A549 (cell line): Measurements from ENCODE around the gene ATP1B4. TPM values are rescaled to one million over a fixed set of nuclear protein-coding genes. Genes with fewer than 3 reads are reported as not detected.

Experiments
- ATAC-seq, 2 experiments: fragments of 200-7000 bp in 1 of 2; fragments of >200 bp in 1 of 2; cut with Nextera tagmentation in 1 of 2; cut with Tn5 transposase in 1 of 2; 3 replicates each; pipeline versions ENCODE4 v1.8.0 to v1.9.1; 2018 to 2020; ENCODE audit warnings: mild to moderate bottlenecking in 1 of 2, moderate library complexity in 1 of 2
- CTCF ChIA-PET: fragments of 300-600 bp; sonication (Branson Sonifier 250); formaldehyde crosslinking; extraction: SDS; loops from one replicate; lab custom pipeline; 2021; ENCODE audit warnings: antibody characterized with exemption, inconsistent platforms; lab: Yijun Ruan, JAX
- POLR2A ChIA-PET: fragments of 350-600 bp; formaldehyde crosslinking; extraction: SDS; loops from one replicate; lab custom pipeline; 2021; ENCODE audit warnings: antibody characterized with exemption, inconsistent platforms; lab: Yijun Ruan, JAX
- DNase-seq, 2 experiments: peaks; one replicate each; pipeline versions ENCODE4 v3.0.0 to v3.0.0-alpha.2; 2011 to 2016; ENCODE audit warnings: low read depth in 1 of 2, low spot score in 1 of 2
- FAIRE-seq: peaks from 2 replicates; lab custom pipeline; 2011; peaks lifted over from hg19 to GRCh38; lab: Jason Lieb, UNC
- H3K27ac ChIP-seq, 2 experiments: fragments of >200 bp; sonication (Bioruptor Twin); formaldehyde crosslinking; 3 replicates each; pipeline ENCODE4 v1.5.1; 2016 to 2017
- H3K4me1 ChIP-seq: fragments of >200 bp; sonication (Bioruptor Twin); formaldehyde crosslinking; 3 replicates; pipeline ENCODE4 v1.6.1; 2016
- H3K4me2 ChIP-seq: fragments of >200 bp; sonication (Bioruptor Twin); formaldehyde crosslinking; 3 replicates; pipeline ENCODE4 v1.6.1; 2016
- H3K4me3 ChIP-seq: fragments of >200 bp; sonication (Bioruptor Twin); formaldehyde crosslinking; 3 replicates; pipeline ENCODE4 v1.5.1; 2016
- H3K9me3 ChIP-seq: fragments of >200 bp; sonication (Bioruptor Twin); formaldehyde crosslinking; 3 replicates; pipeline ENCODE4 v1.6.1; 2016
- CHD4 ChIP-seq: fragments of 200-600 bp; sonication (generic); IDR thresholded peaks from 2 replicates; pipeline ENCODE4 v1.6.1; 2016; ENCODE audit warnings: antibody characterized with exemption, mild to moderate bottlenecking, borderline replicate concordance
- E2F6 ChIP-seq: IDR thresholded peaks from 2 replicates; pipeline ENCODE4 v1.6.1; 2012; ENCODE audit warnings: low read depth, borderline replicate concordance
- EHMT2 ChIP-seq: fragments of 200-600 bp; sonication (generic); IDR thresholded peaks from 2 replicates; pipeline ENCODE4 v1.6.1; 2016; ENCODE audit warnings: antibody characterized with exemption, low read depth, mild to moderate bottlenecking, moderate library complexity
- ELK1 ChIP-seq: fragments of 150-350 bp; IDR thresholded peaks from 2 replicates; pipeline ENCODE4 v1.6.1; 2014; ENCODE audit warnings: low read depth, mild to moderate bottlenecking, low read length
- ESRRA ChIP-seq: fragments of 150-350 bp; IDR thresholded peaks from 2 replicates; pipeline ENCODE4 v1.6.1; 2014; ENCODE audit warnings: mild to moderate bottlenecking, low read length, borderline replicate concordance
- FOSL2 ChIP-seq, 2 experiments: fragments of 450-650 bp in 1 of 2; fragments of >200 bp in 1 of 2; sonication (Bioruptor Twin) in 1 of 2; formaldehyde crosslinking; IDR thresholded peaks; 2 replicates each; pipeline versions ENCODE4 v1.5.0 to v1.6.1; 2016 to 2020; ENCODE audit warnings: mild to moderate bottlenecking in 1 of 2, moderate library complexity in 1 of 2
- FOXS1 ChIP-seq: fragments of 250-450 bp; sonication (Bioruptor Pico); IDR thresholded peaks from 2 replicates; pipeline ENCODE4 v1.5.0; 2020; ENCODE audit warnings: mild to moderate bottlenecking, moderate library complexity
- HDAC2 ChIP-seq: fragments of 200-600 bp; sonication (generic); IDR thresholded peaks from 2 replicates; pipeline ENCODE4 v1.6.1; 2016
- HOXB13 ChIP-seq: fragments of 250-450 bp; sonication (Bioruptor Pico); IDR thresholded peaks from 2 replicates; pipeline ENCODE4 v1.5.0; 2020; ENCODE audit warnings: low read depth, mild to moderate bottlenecking, moderate library complexity
- JUN ChIP-seq, 2 experiments: fragments of >200 bp; sonication (Bioruptor Twin); formaldehyde crosslinking; IDR thresholded peaks; 2 replicates in 1 of 2; 3 replicates in 1 of 2; pipeline ENCODE4 v1.6.1; 2016 to 2017
- JUNB ChIP-seq: fragments of >200 bp; sonication (Bioruptor Twin); formaldehyde crosslinking; IDR thresholded peaks from 2 replicates; pipeline ENCODE4 v1.6.1; 2016
- KDM1A ChIP-seq: fragments of 200-600 bp; sonication (generic); IDR thresholded peaks from 2 replicates; pipeline ENCODE4 v1.6.1; 2016; ENCODE audit warnings: low read depth, mild to moderate bottlenecking
- MAX ChIP-seq: IDR thresholded peaks from 2 replicates; pipeline ENCODE4 v1.6.1; 2012
- NFE2L2 ChIP-seq: fragments of 150-350 bp; conservative IDR thresholded peaks from 2 replicates; pipeline ENCODE4 v1.6.1; 2014; ENCODE audit warnings: low read length
- RAD21 ChIP-seq, 2 experiments: fragments of >200 bp in 1 of 2; sonication (Bioruptor Twin) in 1 of 2; formaldehyde crosslinking in 1 of 2; IDR thresholded peaks in 1 of 2; conservative IDR thresholded peaks in 1 of 2; 2 replicates in 1 of 2; 3 replicates in 1 of 2; pipeline ENCODE4 v1.6.1; 2012 to 2018; ENCODE audit warnings: inconsistent platforms in 1 of 2
- RARB ChIP-seq: fragments of 250-450 bp; sonication (Bioruptor Pico); IDR thresholded peaks from 2 replicates; pipeline ENCODE4 v1.8.0; 2021; ENCODE audit warnings: mild to moderate bottlenecking, moderate library complexity
- RFX5 ChIP-seq: fragments of 450-650 bp; IDR thresholded peaks from 2 replicates; pipeline ENCODE4 v1.7.1; 2014; ENCODE audit warnings: antibody characterized with exemption, mild to moderate bottlenecking, moderate library complexity
- SREBF2 ChIP-seq: fragments of 450-650 bp; IDR thresholded peaks from 2 replicates; pipeline ENCODE4 v1.6.1; 2014; ENCODE audit warnings: mild to moderate bottlenecking, moderate library complexity
- TFCP2L1 ChIP-seq: fragments of 250-450 bp; sonication (Bioruptor Pico); IDR thresholded peaks from 2 replicates; pipeline ENCODE4 v1.5.0; 2021; ENCODE audit warnings: mild to moderate bottlenecking
- ZC3H11A ChIP-seq: fragments of 450-650 bp; IDR thresholded peaks from 2 replicates; pipeline ENCODE4 v1.6.1; 2014; ENCODE audit warnings: antibody characterized with exemption, mild to moderate bottlenecking
- ZFP36 ChIP-seq: fragments of 450-650 bp; IDR thresholded peaks from 2 replicates; pipeline ENCODE4 v1.6.1; 2014; ENCODE audit warnings: borderline replicate concordance; ENCODE audit not compliant: partially characterized antibody
- WGBS: methylation state at CpG from one replicate; pipeline ENCODE4 v1.1.6; 2017; ENCODE audit errors: missing lambda C conversion rate; 5-methylcytosine and 5-hydroxymethylcytosine counted together
- polyA plus RNA-seq, 4 experiments: library from polyadenylated mRNA; depleted of rRNA in 3 of 4; stranded (reverse); fragments of >200 nt; fragmentation: RNase III in 1 of 4; extraction: RNeasy Plus Mini Kit Qiagen cat#74134 plus additional on column Dnase treatment in 1 of 4; gene quantifications; 2 replicates in 3 of 4; 3 replicates in 1 of 4; pipeline ENCODE4 v1.2.3, GENCODE V29; 2011 to 2017

ATP1B4 gene
- polyA plus RNA-seq, 2 of the 4 experiments (the other 2 are of a cell fraction), result not detected

DNA sequence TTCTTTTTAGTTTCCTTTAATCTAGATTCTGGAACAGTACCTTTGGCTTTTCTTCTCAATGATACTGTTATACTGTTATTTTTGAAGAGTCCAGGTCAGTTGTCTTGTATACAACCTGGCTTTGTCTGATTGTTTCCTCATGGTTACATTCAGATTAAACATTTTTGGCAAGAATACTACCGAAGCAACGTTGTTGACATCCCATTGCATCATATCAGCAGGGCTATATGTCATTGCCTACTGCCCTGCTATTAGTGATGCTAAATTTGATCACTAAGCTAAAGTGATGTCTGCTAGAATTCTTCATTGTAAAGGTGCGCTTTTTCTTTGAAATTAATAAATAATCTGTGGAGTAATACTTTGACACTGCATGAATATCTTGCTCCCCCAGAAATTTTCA is 5.8 kb upstream of the ATP1B4 start (continued):
- TF ChIP-seq JUN (IDR thresholded peaks at IDR 0.05) (no peak), CHD4 (no peak), EHMT2 (no peak)

GRCh38 chrX:120357186-120357585 is 4.7 kb upstream of the ATP1B4 start:
- ATAC-seq (no peak), FAIRE-seq (no peak), DNase-seq (no peak)
- Histone ChIP-seq H3K4me1 (no peaks in the 10 kb centered on the region), H3K4me2 (no peak overlapping the region), H3K9me3 (no peaks in the 10 kb centered on the region), H3K4me3 (no peak overlapping the region), H3K27ac (no peak overlapping the region)
- no peak for TF ChIP-seq ELK1
- TF ChIP-seq ZC3H11A, result no peak
- no peak for TF ChIP-seq KDM1A
- no peak for TF ChIP-seq E2F6
- TF ChIP-seq RARB (CRISPR knock-in tag), result no peak
- TF ChIP-seq SREBF2, result no peak
- no peak for TF ChIP-seq RFX5
- no peak for TF ChIP-seq JUN (IDR thresholded peaks at IDR 0.05)
- POLR2A ChIA-PET, result no interaction called here
- WGBS, result 0% methylated on average over 2 of the region's 2 CpGs
- CTCF ChIA-PET, result no interaction called here

- ChIA-PET CTCF (no interaction called here), POLR2A (no interaction called here)
- no peak for DNase-seq
- ATAC-seq, result peak in 1 of 2 experiments; percentile 50; a peak in 1 of 6 replicates
- H3K4me2 ChIP-seq, result no peak overlapping the region
- no peak for TF ChIP-seq FOSL2 (IDR thresholded peaks at IDR 0.05)
- TF ChIP-seq FOSL2 (CRISPR knock-in tag; IDR thresholded peaks at IDR 0.05), result no peak
- TF ChIP-seq FOXS1, result no peak
- TF ChIP-seq TFCP2L1, result no peak
- TF ChIP-seq NFE2L2, result no peak
- TF ChIP-seq JUNB, result no peak
- no peak for TF ChIP-seq ESRRA
- no peak for TF ChIP-seq ZFP36
- no peak for TF ChIP-seq RAD21 (conservative IDR thresholded peaks at IDR 0.05 in 1 of 2, IDR thresholded peaks at IDR 0.05 in 1 of 2)
- TF ChIP-seq HDAC2, result no peak
- TF ChIP-seq E2F6, result no peak
- no peak for TF ChIP-seq HOXB13
- TF ChIP-seq MAX, result no peak
- TF ChIP-seq, all 56 proteins: peak for 0
- no peak overlapping the region for H3K27ac ChIP-seq
- no peak overlapping the region for H3K4me3 ChIP-seq
- no peak for FAIRE-seq
- no peaks in the 10 kb centered on the region for H3K9me3 ChIP-seq
- 4% methylated on average over 6 of the region's 7 CpGs for WGBS
- H3K4me1 ChIP-seq, result no peaks in the 10 kb centered on the region
These were observed 3.0 kb upstream of the ATP1B4 start for GRCh38 chrX:120358737-120359456.
